WTC11 (cell line): ENCODE data around the gene DLGAP3.

Experiments used
- CREB1 ChIP-seq: sonication (generic); formaldehyde crosslinking; IDR thresholded peaks from 2 replicates; pipeline ENCODE4 v1.8.0; 2023; ENCODE audit warnings: mild to moderate bottlenecking, missing genetic modification reagents
- ETV6 ChIP-seq: sonication (generic); formaldehyde crosslinking; IDR thresholded peaks from 2 replicates; pipeline ENCODE4 v1.8.1; 2022; ENCODE audit warnings: mild to moderate bottlenecking, missing genetic modification reagents
- JUN ChIP-seq: sonication (generic); formaldehyde crosslinking; IDR thresholded peaks from 2 replicates; pipeline ENCODE4 v1.8.0; 2023; ENCODE audit warnings: mild to moderate bottlenecking, missing genetic modification reagents
- MXD4 ChIP-seq: fragments of 250-450 bp; sonication (Bioruptor Pico); IDR thresholded peaks from 2 replicates; pipeline ENCODE4 v1.8.0; 2021; ENCODE audit warnings: mild to moderate bottlenecking, moderate library complexity, borderline replicate concordance
- ZNF232 ChIP-seq: sonication (generic); formaldehyde crosslinking; IDR thresholded peaks from 2 replicates; pipeline ENCODE4 v1.8.0; 2022; ENCODE audit warnings: mild to moderate bottlenecking, missing genetic modification reagents
- ZNF317 ChIP-seq: sonication (generic); formaldehyde crosslinking; IDR thresholded peaks from 2 replicates; pipeline ENCODE4 v1.8.1; 2023; ENCODE audit warnings: low read depth, mild to moderate bottlenecking, moderate library complexity, missing genetic modification reagents, borderline replicate concordance
- ZNF416 ChIP-seq: fragments of 250-450 bp; sonication (Bioruptor Pico); IDR thresholded peaks from 2 replicates; pipeline ENCODE4 v1.9.0; 2021; ENCODE audit warnings: mild to moderate bottlenecking, inconsistent platforms
- TF ChIP-seq, protein P1 (sequence below): fragments of 200-600 bp; IDR thresholded peaks from 2 replicates; pipeline ENCODE4 v1.8.0; 2022; ENCODE audit warnings: antibody characterized with exemption
- TF ChIP-seq, protein P2 (sequence below): sonication (generic); formaldehyde crosslinking; conservative IDR thresholded peaks from 2 replicates; pipeline ENCODE4 v1.8.1; 2022; ENCODE audit warnings: mild to moderate bottlenecking, missing genetic modification reagents

DNA sequence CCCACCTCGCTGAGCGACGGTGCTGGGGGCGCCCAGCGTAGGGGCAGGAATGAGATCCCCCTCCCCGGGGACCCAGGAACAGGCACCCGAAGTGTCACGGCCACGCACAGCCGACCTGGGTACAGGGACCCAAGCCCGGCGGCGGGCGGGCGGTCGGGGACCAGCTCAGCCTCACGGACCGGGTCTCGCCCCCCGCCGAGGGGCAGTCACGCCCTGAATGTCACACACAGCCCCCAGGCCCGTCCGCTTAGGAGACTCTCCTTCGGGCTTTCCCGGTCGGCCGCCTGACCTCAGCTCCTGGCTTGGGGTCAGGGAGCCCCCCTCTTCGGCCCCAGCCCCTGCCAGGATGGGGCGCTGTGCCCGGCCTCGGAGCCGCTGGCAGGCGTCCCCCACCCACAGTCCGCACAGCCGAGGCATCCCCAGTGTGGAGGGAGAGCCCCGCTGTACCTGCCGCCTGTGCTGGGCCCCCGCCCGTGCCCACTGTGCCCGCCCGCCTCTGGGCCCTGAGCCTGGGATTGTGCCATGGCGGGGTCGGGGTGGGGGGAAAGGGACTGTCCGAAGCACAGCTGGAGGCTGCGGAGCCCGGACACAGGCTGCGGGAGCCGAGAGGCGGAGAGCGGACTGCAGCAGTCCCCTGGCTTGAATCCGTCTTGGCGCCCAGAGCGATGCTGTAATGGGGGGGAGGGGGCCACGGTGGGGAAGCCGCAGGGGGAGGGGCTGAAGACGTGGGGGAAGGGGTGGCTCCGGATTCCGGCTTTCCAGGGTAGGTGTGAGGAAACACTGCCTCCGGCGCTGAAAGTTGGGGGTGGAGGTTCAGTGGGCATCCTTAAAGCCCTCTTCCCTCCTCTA is 627 bp upstream of the DLGAP3 start:
- no peak for TF ChIP-seq ZNF317
- TF ChIP-seq MXD4 (CRISPR knock-in tag): no peak
- TF ChIP-seq, protein P1, sequence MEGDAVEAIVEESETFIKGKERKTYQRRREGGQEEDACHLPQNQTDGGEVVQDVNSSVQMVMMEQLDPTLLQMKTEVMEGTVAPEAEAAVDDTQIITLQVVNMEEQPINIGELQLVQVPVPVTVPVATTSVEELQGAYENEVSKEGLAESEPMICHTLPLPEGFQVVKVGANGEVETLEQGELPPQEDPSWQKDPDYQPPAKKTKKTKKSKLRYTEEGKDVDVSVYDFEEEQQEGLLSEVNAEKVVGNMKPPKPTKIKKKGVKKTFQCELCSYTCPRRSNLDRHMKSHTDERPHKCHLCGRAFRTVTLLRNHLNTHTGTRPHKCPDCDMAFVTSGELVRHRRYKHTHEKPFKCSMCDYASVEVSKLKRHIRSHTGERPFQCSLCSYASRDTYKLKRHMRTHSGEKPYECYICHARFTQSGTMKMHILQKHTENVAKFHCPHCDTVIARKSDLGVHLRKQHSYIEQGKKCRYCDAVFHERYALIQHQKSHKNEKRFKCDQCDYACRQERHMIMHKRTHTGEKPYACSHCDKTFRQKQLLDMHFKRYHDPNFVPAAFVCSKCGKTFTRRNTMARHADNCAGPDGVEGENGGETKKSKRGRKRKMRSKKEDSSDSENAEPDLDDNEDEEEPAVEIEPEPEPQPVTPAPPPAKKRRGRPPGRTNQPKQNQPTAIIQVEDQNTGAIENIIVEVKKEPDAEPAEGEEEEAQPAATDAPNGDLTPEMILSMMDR: no peak
- no peak for TF ChIP-seq ZNF232 (CRISPR knock-in tag)
- TF ChIP-seq CREB1 (CRISPR knock-in tag): no peak
- no peak for TF ChIP-seq ZNF416 (CRISPR knock-in tag)
- TF ChIP-seq ETV6 (CRISPR knock-in tag): 0 out of 2 replicates have a peak, but pooled peaks have one; percentile 19
- TF ChIP-seq, protein P2, sequence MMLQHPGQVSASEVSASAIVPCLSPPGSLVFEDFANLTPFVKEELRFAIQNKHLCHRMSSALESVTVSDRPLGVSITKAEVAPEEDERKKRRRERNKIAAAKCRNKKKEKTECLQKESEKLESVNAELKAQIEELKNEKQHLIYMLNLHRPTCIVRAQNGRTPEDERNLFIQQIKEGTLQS: no peak
- TF ChIP-seq JUN (CRISPR knock-in tag): no peak
